NCI-H2107 treated with DMSO at 0.1 percent for 48 hours (cell line): Measurements from ENCODE around the gene CEACAM7.
"Not testable (repeated sequence)": the region's sequence is repeated elsewhere in the genome, so short reads cannot be mapped to it uniquely, and the experiment has no call there.

Experiments
- DNase-seq: peaks from one replicate; lab custom pipeline; 2025; ENCODE audit not compliant: unreplicated experiment; lab: John Stamatoyannopoulos, UW

Gene CEACAM7

GRCh38 chr19:41688098-41688497 is at the start of gene CEACAM7:
TSS of gene CEACAM7 (minus strand) at chr19:41688270. CDS start at chr19:41688165, 105 bp downstream.
- no peak for DNase-seq

- DNase-seq = no peak
These were observed 47.1 kb upstream of the CEACAM7 start for GRCh38 chr19:41735071-41735600.

GRCh38 chr19:41734585-41734984 is 46.5 kb upstream of the CEACAM7 start:
- no peak for DNase-seq

- DNase-seq = peak; percentile 22
These were observed 46.1 kb upstream of the CEACAM7 start for GRCh38 chr19:41734156-41734555.

- DNase-seq = no peak
These were observed 38.4 kb upstream of the CEACAM7 start for GRCh38 chr19:41726493-41726892.

GRCh38 chr19:41720103-41720502 is 32.0 kb upstream of the CEACAM7 start:
- no peak for DNase-seq

- DNase-seq = no peak
These were observed 30.7 kb upstream of the CEACAM7 start for GRCh38 chr19:41718761-41719160.

- DNase-seq = no peak
These were observed 26.5 kb upstream of the CEACAM7 start for GRCh38 chr19:41714598-41714997.

GRCh38 chr19:41711376-41712261 is 23.5 kb upstream of the CEACAM7 start:
- DNase-seq = no peak

- DNase-seq = no peak
These were observed 22.0 kb upstream of the CEACAM7 start for GRCh38 chr19:41709951-41710645.

GRCh38 chr19:41709516-41709915 is 21.4 kb upstream of the CEACAM7 start:
- not testable (repeated sequence) for DNase-seq

- no peak for DNase-seq
These were observed 20.4 kb upstream of the CEACAM7 start, which contains the start of gene CEACAM5 for GRCh38 chr19:41708481-41708880. TSS of gene CEACAM5 (plus strand) at chr19:41708626. CDS start at chr19:41708732, 106 bp downstream.

GRCh38 chr19:41707871-41708371 is 19.9 kb upstream of the CEACAM7 start:
- DNase-seq = no peak

GRCh38 chr19:41707502-41707812 is 19.4 kb upstream of the CEACAM7 start:
- DNase-seq = no peak

GRCh38 chr19:41706741-41707501 is 18.9 kb upstream of the CEACAM7 start:
- peak; percentile 52 for DNase-seq

GRCh38 chr19:41705393-41706174 is 17.5 kb upstream of the CEACAM7 start:
- no peak for DNase-seq

GRCh38 chr19:41703602-41704293 is 15.7 kb upstream of the CEACAM7 start:
- no peak for DNase-seq

- DNase-seq = no peak
These were observed 14.1 kb upstream of the CEACAM7 start for GRCh38 chr19:41702171-41702651.

GRCh38 chr19:41701401-41702075 is 13.5 kb upstream of the CEACAM7 start:
- peak; percentile 4 for DNase-seq
